DOHH2 (cell line): Measurements from ENCODE around the gene LRP2.

Experiments used
- H3F3A ChIP-seq: fragments of 200-600 bp; sonication (generic), shearing (Covaris generic); 2 replicates; pipeline ENCODE4 v1.6.0; 2016; ENCODE audit warnings: antibody characterized with exemption, mild to moderate bottlenecking; ENCODE audit not compliant: control insufficient read depth, insufficient read depth
- H3K27ac ChIP-seq: fragments of 200-600 bp; sonication (generic); 2 replicates; pipeline ENCODE4 v1.5.1; 2014; ENCODE audit warnings: low read depth, mild to moderate bottlenecking, low read length, moderate library complexity
- H3K27me3 ChIP-seq: fragments of 200-600 bp; sonication (generic); 2 replicates; pipeline ENCODE4 v1.6.1; 2014; ENCODE audit warnings: mild to moderate bottlenecking, low read length, mixed read lengths; ENCODE audit not compliant: control insufficient read depth
- H3K36me3 ChIP-seq: fragments of 200-600 bp; sonication (generic); 2 replicates; pipeline ENCODE4 v1.6.1; 2014; ENCODE audit warnings: mild to moderate bottlenecking, low read length, moderate library complexity, mixed read lengths; ENCODE audit not compliant: control insufficient read depth
- H3K4me1 ChIP-seq: fragments of 200-600 bp; sonication (generic); 2 replicates; pipeline ENCODE4 v1.6.1; 2014; ENCODE audit warnings: mild to moderate bottlenecking, low read length, mixed read lengths; ENCODE audit not compliant: control insufficient read depth
- H3K4me2 ChIP-seq: fragments of 200-600 bp; sonication (generic); 2 replicates; pipeline ENCODE4 v1.6.0; 2014; ENCODE audit warnings: mild to moderate bottlenecking, low read length, moderate library complexity
- H3K4me3 ChIP-seq: fragments of 200-600 bp; sonication (generic); 2 replicates; pipeline ENCODE4 v1.5.1; 2014; ENCODE audit warnings: mild to moderate bottlenecking, low read length, mixed read lengths
- H3K79me2 ChIP-seq: fragments of 200-600 bp; sonication (generic); 2 replicates; pipeline ENCODE4 v1.6.1; 2014; ENCODE audit warnings: mild to moderate bottlenecking, low read length, mixed read lengths; ENCODE audit not compliant: control insufficient read depth
- H3K9me2 ChIP-seq: fragments of 200-600 bp; sonication (generic); replicated peaks from 2 replicates; pipeline ENCODE4 v1.6.1; 2014; ENCODE audit warnings: mild to moderate bottlenecking, low read length, mixed read lengths; ENCODE audit not compliant: control insufficient read depth
- H3K9me3 ChIP-seq: fragments of 200-600 bp; sonication (generic); 2 replicates; pipeline ENCODE4 v1.6.1; 2014; ENCODE audit warnings: antibody characterized with exemption, low read length, mixed read lengths; ENCODE audit not compliant: control insufficient read depth, insufficient read depth
- H4K20me1 ChIP-seq: fragments of 200-600 bp; sonication (generic); 2 replicates; pipeline ENCODE4 v1.6.0; 2014; ENCODE audit warnings: low read depth, mild to moderate bottlenecking, antibody characterized with exemption, low read length, moderate library complexity; ENCODE audit not compliant: control insufficient read depth, insufficient read depth
- CTCF ChIP-seq: fragments of 200-600 bp; sonication (generic); IDR thresholded peaks from one replicate; pipeline ENCODE4 v1.5.1; 2014; ENCODE audit warnings: antibody characterized with exemption, mild to moderate bottlenecking, low read depth, low read length; ENCODE audit not compliant: poor library complexity, severe bottlenecking
- EZH2phosphoT487 ChIP-seq: fragments of 200-600 bp; sonication (generic); IDR thresholded peaks from 2 replicates; pipeline ENCODE4 v1.6.1; 2017; ENCODE audit warnings: borderline replicate concordance, mild to moderate bottlenecking, antibody characterized with exemption, low read length, moderate library complexity, mixed read lengths

LRP2 gene

GRCh38 chr2:169162613-169163012, 199.7 kb downstream of the LRP2 start:
- H4K20me1 ChIP-seq: no peaks in the 10 kb centered on the region

GRCh38 chr2:169160926-169161481, 201.3 kb downstream of the LRP2 start:
- Histone ChIP-seq H3K9me2 (no peaks in the 10 kb centered on the region), H3K27me3 (no peaks in the 10 kb centered on the region; the same call in 1 of the 2 replicates), H4K20me1 (no peaks in the 10 kb centered on the region), H3K27ac (no peak overlapping the region), H3K4me2 (no peak overlapping the region), H3K4me3 (no peak overlapping the region), H3K9me3 (no peaks in the 10 kb centered on the region), H3K79me2 (no peaks in the 10 kb centered on the region), H3F3A (no peaks in the 10 kb centered on the region), H3K4me1 (no peaks in the 10 kb centered on the region), H3K36me3 (no peaks in the 10 kb centered on the region)
- TF ChIP-seq EZH2phosphoT487 (no peak), CTCF (no peak)

More at GRCh38 chr2:169162613-169163012, 199.7 kb downstream of the LRP2 start:
- Histone ChIP-seq H3K27ac (no peak overlapping the region), H3K4me1 (no peaks in the 10 kb centered on the region), H3K27me3 (no peaks in the 10 kb centered on the region; the same call in 1 of the 2 replicates), H3K36me3 (no peaks in the 10 kb centered on the region), H3K79me2 (no peaks in the 10 kb centered on the region), H3K4me3 (no peak overlapping the region), H3K9me3 (no peaks in the 10 kb centered on the region), H3K4me2 (no peak overlapping the region), H3K9me2 (no peaks in the 10 kb centered on the region), H3F3A (no peaks in the 10 kb centered on the region)
- TF ChIP-seq EZH2phosphoT487: no peak
- no peak for TF ChIP-seq CTCF

- no peaks in the 10 kb centered on the region for H3K36me3 ChIP-seq
- no peaks in the 10 kb centered on the region for H3K4me1 ChIP-seq
- H3F3A ChIP-seq: no peaks in the 10 kb centered on the region
- H3K27ac ChIP-seq: no peak overlapping the region
- TF ChIP-seq CTCF (no peak), EZH2phosphoT487 (no peak)
- no peaks in the 10 kb centered on the region; the same call in 1 of the 2 replicates for H3K27me3 ChIP-seq
- H3K9me2 ChIP-seq: no peaks in the 10 kb centered on the region
- H3K79me2 ChIP-seq: no peaks in the 10 kb centered on the region
- H3K4me3 ChIP-seq: no peak overlapping the region
- H3K4me2 ChIP-seq: no peak overlapping the region
- no peaks in the 10 kb centered on the region for H3K9me3 ChIP-seq
- no peaks in the 10 kb centered on the region for H4K20me1 ChIP-seq
These were observed 202.6 kb downstream of the LRP2 start for GRCh38 chr2:169159686-169160085.
